Measurements from ENCODE around the gene RPRD1B.

Gene RPRD1B

GRCh38 chr20:38117635-38118034, 84.1 kb downstream of the RPRD1B start:
- no peak for DNase-seq (ENCODE audit: low read depth)
- H3K4me3 ChIP-seq (ENCODE audit: low read depth, low read length): no peak overlapping the region
- TF ChIP-seq, protein P1, sequence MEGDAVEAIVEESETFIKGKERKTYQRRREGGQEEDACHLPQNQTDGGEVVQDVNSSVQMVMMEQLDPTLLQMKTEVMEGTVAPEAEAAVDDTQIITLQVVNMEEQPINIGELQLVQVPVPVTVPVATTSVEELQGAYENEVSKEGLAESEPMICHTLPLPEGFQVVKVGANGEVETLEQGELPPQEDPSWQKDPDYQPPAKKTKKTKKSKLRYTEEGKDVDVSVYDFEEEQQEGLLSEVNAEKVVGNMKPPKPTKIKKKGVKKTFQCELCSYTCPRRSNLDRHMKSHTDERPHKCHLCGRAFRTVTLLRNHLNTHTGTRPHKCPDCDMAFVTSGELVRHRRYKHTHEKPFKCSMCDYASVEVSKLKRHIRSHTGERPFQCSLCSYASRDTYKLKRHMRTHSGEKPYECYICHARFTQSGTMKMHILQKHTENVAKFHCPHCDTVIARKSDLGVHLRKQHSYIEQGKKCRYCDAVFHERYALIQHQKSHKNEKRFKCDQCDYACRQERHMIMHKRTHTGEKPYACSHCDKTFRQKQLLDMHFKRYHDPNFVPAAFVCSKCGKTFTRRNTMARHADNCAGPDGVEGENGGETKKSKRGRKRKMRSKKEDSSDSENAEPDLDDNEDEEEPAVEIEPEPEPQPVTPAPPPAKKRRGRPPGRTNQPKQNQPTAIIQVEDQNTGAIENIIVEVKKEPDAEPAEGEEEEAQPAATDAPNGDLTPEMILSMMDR (IDR thresholded peaks at IDR 0.05; ENCODE audit: control insufficient read depth, extremely low read depth, insufficient read depth): no peak

DNA sequence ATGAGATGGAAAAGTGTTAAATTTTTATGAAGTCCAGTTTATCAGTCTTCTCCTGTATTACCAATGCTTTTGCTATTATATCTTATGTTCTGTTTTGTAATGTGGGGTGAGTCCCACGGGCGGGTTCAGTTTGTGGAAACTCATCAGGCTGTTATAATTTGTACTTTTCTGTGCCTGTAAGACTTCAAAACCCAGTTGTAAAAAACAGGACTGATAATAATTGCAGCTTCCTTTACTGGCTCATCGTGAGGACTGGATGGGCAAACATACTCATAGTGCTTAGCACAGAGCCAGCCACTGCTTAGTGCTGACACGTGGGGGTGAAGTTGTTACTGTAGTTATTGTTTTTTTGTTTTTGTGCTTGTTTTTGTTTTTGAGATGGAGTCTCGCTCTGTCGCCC, 85.9 kb downstream of the RPRD1B start:
- no peak for DNase-seq (ENCODE audit: low read depth)
- no peak overlapping the region for H3K4me3 ChIP-seq (ENCODE audit: low read depth, low read length)
- TF ChIP-seq, protein P1 (IDR thresholded peaks at IDR 0.05; ENCODE audit: control insufficient read depth, extremely low read depth, insufficient read depth): no peak

- H3K4me3 ChIP-seq (ENCODE audit: low read depth, low read length): no peak overlapping the region
- TF ChIP-seq, protein P1 (IDR thresholded peaks at IDR 0.05; ENCODE audit: control insufficient read depth, extremely low read depth, insufficient read depth): no peak
- no peak for DNase-seq (ENCODE audit: low read depth)
These were observed 87.1 kb downstream of the RPRD1B start for GRCh38 chr20:38120625-38120988.

GRCh38 chr20:38121741-38122140, 88.2 kb downstream of the RPRD1B start:
- no peak for DNase-seq (ENCODE audit: low read depth)
- H3K4me3 ChIP-seq (ENCODE audit: low read depth, low read length): no peak overlapping the region
- TF ChIP-seq, protein P1 (IDR thresholded peaks at IDR 0.05; ENCODE audit: control insufficient read depth, extremely low read depth, insufficient read depth): no peak

DNA sequence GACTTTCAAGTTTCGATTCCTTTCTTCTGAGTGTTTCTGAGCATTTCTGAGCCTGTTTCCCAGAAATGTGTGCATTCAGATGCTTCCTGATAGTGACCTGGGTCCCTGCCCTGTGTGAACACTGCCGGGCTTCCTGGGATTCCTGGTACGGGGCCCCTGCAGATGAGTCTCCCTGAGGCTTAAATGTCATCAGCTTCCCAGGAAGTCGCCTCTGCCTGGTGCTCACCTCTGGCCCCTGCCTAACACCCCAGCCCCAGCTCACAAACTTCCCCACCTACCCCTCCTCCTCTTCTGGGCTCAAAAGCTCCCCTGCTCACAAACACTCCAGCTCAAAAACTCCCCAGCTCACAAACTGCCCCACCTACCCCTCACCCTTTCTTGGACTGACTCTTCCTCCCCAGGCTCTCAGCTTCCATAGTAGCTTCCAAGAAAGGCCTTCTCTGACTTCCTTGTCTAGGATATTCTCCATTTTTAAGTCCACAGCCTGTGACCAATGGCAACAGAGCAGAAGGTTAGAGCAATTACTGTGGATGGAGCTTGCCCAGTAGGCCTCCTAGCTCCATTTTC, 89.6 kb downstream of the RPRD1B start:
- TF ChIP-seq, protein P1 (IDR thresholded peaks at IDR 0.05; ENCODE audit: control insufficient read depth, extremely low read depth, insufficient read depth): no peak
- DNase-seq (ENCODE audit: low read depth): no peak

DNA sequence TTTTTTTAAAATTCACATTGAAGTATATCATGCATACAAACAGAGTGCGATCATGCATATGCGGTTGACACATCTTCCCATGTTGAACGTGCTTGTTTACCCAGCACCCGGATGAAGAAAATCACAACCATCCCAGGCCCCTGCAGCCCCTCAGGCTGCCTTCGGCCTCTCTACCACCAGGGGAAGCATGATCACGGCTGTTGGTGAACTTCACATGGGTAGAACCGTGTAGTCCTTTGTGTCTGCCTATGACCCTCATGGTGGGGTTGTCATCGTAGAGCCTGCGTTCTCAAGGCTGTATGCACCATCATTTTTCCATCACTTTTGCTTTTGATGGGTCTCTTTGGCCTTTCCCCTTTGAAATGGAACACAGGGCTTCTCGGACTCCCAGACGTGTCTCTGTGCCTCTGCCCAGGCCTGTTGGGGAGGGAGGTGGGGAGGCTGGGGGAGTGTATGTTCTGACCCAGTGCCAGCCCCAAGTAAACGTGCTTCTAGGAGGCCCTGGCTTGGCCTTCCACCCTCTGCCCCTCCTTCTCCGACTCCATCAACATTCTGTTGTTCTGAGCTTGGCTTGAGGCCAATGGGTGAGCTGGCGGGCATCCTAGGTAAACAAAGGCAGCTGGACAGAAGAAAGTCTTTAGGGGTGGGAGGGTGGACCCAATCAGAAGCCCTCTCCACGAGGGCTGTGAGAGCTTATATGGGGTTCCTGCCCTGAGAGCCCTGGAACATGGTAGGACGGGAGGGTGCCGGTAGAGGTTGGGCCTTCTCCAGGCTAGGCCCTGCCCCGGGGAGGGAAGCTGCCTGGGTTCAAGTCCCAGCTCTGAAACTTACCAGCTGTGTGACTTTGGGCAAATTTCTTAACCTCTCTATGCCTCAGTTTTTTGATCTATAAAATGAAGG, 91.9 kb downstream of the RPRD1B start:
- peak; percentile 48 for DNase-seq (ENCODE audit: low read depth)
- H3K4me3 ChIP-seq (ENCODE audit: low read depth, low read length): no peak overlapping the region
- TF ChIP-seq, protein P1 (IDR thresholded peaks at IDR 0.05; ENCODE audit: control insufficient read depth, extremely low read depth, insufficient read depth): no peak

More for the DNA sequence above, 89.6 kb downstream of the RPRD1B start:
- H3K4me3 ChIP-seq (ENCODE audit: low read depth, low read length): no peak overlapping the region

Data from LNCaP clone FGC (cell line).